Activated CD8-positive, alpha-beta memory T cell treated with anti-CD3 and anti-CD28 coated beads, Interleukin-2, amount 50 U/mL, for 48 hours (primary cell): ENCODE results near the gene FAM217B.

Source experiments
- DNase-seq: peaks from one replicate; pipeline ENCODE4 v3.0.0-alpha.2; 2020

The FAM217B gene

GRCh38 chr20:59983076-59983475 is 42.9 kb downstream of the FAM217B start:
- DNase-seq, result no peak

- DNase-seq, result no peak
Measured at GRCh38 chr20:59984541-59984940, 44.4 kb downstream of the FAM217B start.

GRCh38 chr20:59985164-59985563 is 45.0 kb downstream of the FAM217B start:
- no peak for DNase-seq

GRCh38 chr20:59985864-59986263 is 45.7 kb downstream of the FAM217B start:
- no peak for DNase-seq

- DNase-seq, result no peak
Measured at GRCh38 chr20:59987135-59987534, 46.9 kb downstream of the FAM217B start.

- no peak for DNase-seq
Measured at GRCh38 chr20:59988141-59988540, 48.0 kb downstream of the FAM217B start.

- no peak for DNase-seq
Measured at GRCh38 chr20:59992526-59993084, 52.4 kb downstream of the FAM217B start.

GRCh38 chr20:59993736-59994430 is 53.7 kb downstream of the FAM217B start:
- no peak for DNase-seq

GRCh38 chr20:59994697-59995122 is 54.5 kb downstream of the FAM217B start:
- no peak for DNase-seq

- no peak for DNase-seq
Measured at GRCh38 chr20:59996108-59996507, 55.9 kb downstream of the FAM217B start.

- DNase-seq, result no peak
Measured at GRCh38 chr20:59997896-59998295, 57.7 kb downstream of the FAM217B start.
